Fibroblast of the aortic adventitia (primary cell): ENCODE measurements around the gene PDE1A. TPM values are rescaled to one million over a fixed set of nuclear protein-coding genes. Genes with fewer than 3 reads are reported as not detected.

ENCODE experiments used
- DNase-seq: peaks from one replicate; pipeline ENCODE4 v3.0.0-alpha.2; 2010; ENCODE audit warnings: low read depth
- H3K4me3 ChIP-seq: 2 replicates; pipeline ENCODE4 v1.5.1; 2011; ENCODE audit warnings: low read depth, mild to moderate bottlenecking, control low read depth, low read length, moderate library complexity
- CTCF ChIP-seq: IDR thresholded peaks from 2 replicates; pipeline ENCODE4 v1.5.1; 2011; ENCODE audit warnings: mild to moderate bottlenecking, low read length, control low read depth, inconsistent platforms; ENCODE audit not compliant: insufficient read depth
- total RNA-seq: library from RNA; depleted of rRNA; stranded (reverse); fragments of >200 nt; gene quantifications from 2 replicates; pipeline ENCODE4 v1.2.3, GENCODE V29; 2012; ENCODE audit warnings: low replicate concordance

PDE1A gene
- total RNA-seq, 1 donor, result 18.7 TPM

GRCh38 chr2:182321096-182321495 is 105.7 kb downstream of the PDE1A start:
- H3K4me3 ChIP-seq, result no peak overlapping the region
- DNase-seq, result no peak
- no peak for TF ChIP-seq CTCF

GRCh38 chr2:182319556-182320505 is 107.0 kb downstream of the PDE1A start:
- DNase-seq, result peak; percentile 7
- no peak overlapping the region for H3K4me3 ChIP-seq
- TF ChIP-seq CTCF, result no peak

- H3K4me3 ChIP-seq, result no peak overlapping the region
- DNase-seq, result peak; percentile 39
- no peak for TF ChIP-seq CTCF
These were observed 108.2 kb downstream of the PDE1A start for GRCh38 chr2:182318466-182319220.

- TF ChIP-seq CTCF, result no peak
- no peak for DNase-seq
- H3K4me3 ChIP-seq, result no peak overlapping the region
These were observed 109.9 kb downstream of the PDE1A start for GRCh38 chr2:182316950-182317349.

- no peak for DNase-seq
- TF ChIP-seq CTCF, result no peak
- no peak overlapping the region for H3K4me3 ChIP-seq
These were observed 123.9 kb downstream of the PDE1A start for GRCh38 chr2:182302972-182303371.

- H3K4me3 ChIP-seq, result no peak overlapping the region
- TF ChIP-seq CTCF, result no peak
- peak; percentile 66 for DNase-seq
These were observed 124.7 kb downstream of the PDE1A start for GRCh38 chr2:182302174-182302573.
